K562 (cell line): ENCODE data around the gene DYNC1H1. TPM values are rescaled to one million over a fixed set of nuclear protein-coding genes. Genes with fewer than 3 reads are reported as not detected.

Source experiments
- EGR1 ChIP-seq: fragments of 450-650 bp; conservative IDR thresholded peaks from 2 replicates; pipeline ENCODE4 v1.6.1; 2017; ENCODE audit warnings: mild to moderate bottlenecking
- FOXA1 ChIP-seq: fragments of 450-650 bp; IDR thresholded peaks from 2 replicates; pipeline ENCODE4 v1.6.1; 2016; ENCODE audit warnings: mild to moderate bottlenecking, borderline replicate concordance
- ID3 ChIP-seq, 2 experiments: fragments of 250-450 bp in 1 of 2; fragments of 450-650 bp in 1 of 2; sonication (Bioruptor Pico) in 1 of 2; IDR thresholded peaks; 2 replicates each; pipeline versions ENCODE4 v1.6.1 to v1.8.0; 2016 to 2021; ENCODE audit warnings: mild to moderate bottlenecking in 2 of 2, moderate library complexity in 2 of 2, missing compliant biosample characterization in 1 of 2, missing genetic modification characterization in 1 of 2
- MTF1 ChIP-seq: fragments of 250-450 bp; sonication (Bioruptor Pico); IDR thresholded peaks from 2 replicates; pipeline ENCODE4 v1.9.0; 2021; ENCODE audit warnings: moderate library complexity, mild to moderate bottlenecking, inconsistent platforms, borderline replicate concordance
- SP1 ChIP-seq: sonication (generic); formaldehyde crosslinking; IDR thresholded peaks from 2 replicates; pipeline ENCODE4 v1.8.1; 2022; ENCODE audit warnings: mild to moderate bottlenecking, missing genetic modification reagents
- TSHZ1 ChIP-seq: fragments of 250-450 bp; sonication (Bioruptor Pico); IDR thresholded peaks from 2 replicates; pipeline ENCODE4 v1.4.0; 2020; ENCODE audit warnings: mild to moderate bottlenecking, moderate library complexity
- polyA plus RNA-seq, 8 experiments: library from polyadenylated mRNA; depleted of rRNA in 4 of 8; stranded (reverse) in 5 of 8; unstranded in 3 of 8; fragments of >200 nt; fragmentation: Nextera tagmentation in 2 of 8; fragmentation: Illumina TruSeq in 1 of 8; extraction: Ambion mirVana in 2 of 8; extraction: Trizol in 1 of 8; gene quantifications; 2 replicates each; pipeline versions ENCODE4 v1.2.1 to v1.2.3, GENCODE V29; 2011 to 2014; ENCODE audit warnings: inconsistent platforms in 1 of 8, missing spikeins in 1 of 8
- total RNA-seq, 7 experiments: library from RNA; depleted of rRNA in 6 of 7; stranded (reverse); fragments of >200 nt in 6 of 7; fragmentation: Illumina TruSeq in 2 of 7; extraction: Trizol in 2 of 7; gene quantifications; 2 replicates each; pipeline versions ENCODE4 v1.2.1 to v1.2.3, GENCODE V29; 2011 to 2021; ENCODE audit warnings: low replicate concordance in 1 of 7

Gene DYNC1H1
- total and polyA plus RNA-seq, 9 of the 15 experiments (the other 6 are each of a cell fraction or from before 2014, with no cell fraction given), result 31.9 to 335 (median 115) TPM

GRCh38 chr14:101992708-101993107 is 28.3 kb downstream of the DYNC1H1 start (continued):
- TF ChIP-seq TSHZ1 (CRISPR knock-in tag) (no peak), MTF1 (CRISPR knock-in tag) (no peak), FOXA1 (no peak), ID3 (CRISPR knock-in tag; IDR thresholded peaks at IDR 0.05) (no peak), ID3 (tag; IDR thresholded peaks at IDR 0.05) (no peak), EGR1 (no peak), SP1 (CRISPR knock-in tag) (no peak)
